A549 (cell line): ENCODE results near the gene IFT88.

Experiments used
- GATA3 ChIP-seq: IDR thresholded peaks from 2 replicates; pipeline ENCODE4 v1.6.1; 2012; ENCODE audit warnings: borderline replicate concordance
- TF ChIP-seq, protein P1 (sequence below): fragments of >200 bp; sonication (Bioruptor Twin); formaldehyde crosslinking; IDR thresholded peaks from 3 replicates; pipeline ENCODE4 v1.5.1; 2016
- TF ChIP-seq, protein P2 (sequence below): fragments of >200 bp; sonication (Bioruptor Twin); formaldehyde crosslinking; IDR thresholded peaks from 3 replicates; pipeline ENCODE4 v1.6.1; 2016

DNA sequence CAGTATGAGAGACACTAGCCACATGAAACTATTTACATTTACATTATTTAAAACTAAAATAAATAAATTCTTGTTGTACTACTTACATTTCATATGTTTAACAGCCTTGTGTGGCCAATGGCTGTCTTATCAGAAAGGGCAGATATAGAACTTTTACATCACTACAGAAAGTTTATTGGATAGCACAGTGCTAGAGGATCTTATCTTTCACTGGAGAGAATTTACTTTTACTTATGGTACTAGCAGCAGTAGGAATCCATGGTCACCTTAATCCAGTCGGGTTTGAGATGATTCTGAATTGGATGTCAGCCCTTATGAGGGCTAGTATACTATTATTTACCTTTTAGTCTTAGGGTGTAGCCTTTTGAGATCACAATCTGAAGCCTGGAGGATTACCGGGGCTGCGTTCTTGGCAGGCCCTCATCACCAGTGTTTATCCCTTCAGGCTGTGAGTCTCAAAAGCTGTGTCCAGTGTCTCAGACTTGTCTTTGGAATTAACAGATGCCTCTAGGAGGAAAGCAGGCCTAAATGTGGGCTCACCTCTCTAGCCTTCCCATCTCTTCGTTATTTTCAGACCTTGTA is 21.7 kb downstream of the IFT88 start:
- no peak for TF ChIP-seq GATA3
- TF ChIP-seq, protein P1, sequence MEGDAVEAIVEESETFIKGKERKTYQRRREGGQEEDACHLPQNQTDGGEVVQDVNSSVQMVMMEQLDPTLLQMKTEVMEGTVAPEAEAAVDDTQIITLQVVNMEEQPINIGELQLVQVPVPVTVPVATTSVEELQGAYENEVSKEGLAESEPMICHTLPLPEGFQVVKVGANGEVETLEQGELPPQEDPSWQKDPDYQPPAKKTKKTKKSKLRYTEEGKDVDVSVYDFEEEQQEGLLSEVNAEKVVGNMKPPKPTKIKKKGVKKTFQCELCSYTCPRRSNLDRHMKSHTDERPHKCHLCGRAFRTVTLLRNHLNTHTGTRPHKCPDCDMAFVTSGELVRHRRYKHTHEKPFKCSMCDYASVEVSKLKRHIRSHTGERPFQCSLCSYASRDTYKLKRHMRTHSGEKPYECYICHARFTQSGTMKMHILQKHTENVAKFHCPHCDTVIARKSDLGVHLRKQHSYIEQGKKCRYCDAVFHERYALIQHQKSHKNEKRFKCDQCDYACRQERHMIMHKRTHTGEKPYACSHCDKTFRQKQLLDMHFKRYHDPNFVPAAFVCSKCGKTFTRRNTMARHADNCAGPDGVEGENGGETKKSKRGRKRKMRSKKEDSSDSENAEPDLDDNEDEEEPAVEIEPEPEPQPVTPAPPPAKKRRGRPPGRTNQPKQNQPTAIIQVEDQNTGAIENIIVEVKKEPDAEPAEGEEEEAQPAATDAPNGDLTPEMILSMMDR, result no peak
- TF ChIP-seq, protein P2, sequence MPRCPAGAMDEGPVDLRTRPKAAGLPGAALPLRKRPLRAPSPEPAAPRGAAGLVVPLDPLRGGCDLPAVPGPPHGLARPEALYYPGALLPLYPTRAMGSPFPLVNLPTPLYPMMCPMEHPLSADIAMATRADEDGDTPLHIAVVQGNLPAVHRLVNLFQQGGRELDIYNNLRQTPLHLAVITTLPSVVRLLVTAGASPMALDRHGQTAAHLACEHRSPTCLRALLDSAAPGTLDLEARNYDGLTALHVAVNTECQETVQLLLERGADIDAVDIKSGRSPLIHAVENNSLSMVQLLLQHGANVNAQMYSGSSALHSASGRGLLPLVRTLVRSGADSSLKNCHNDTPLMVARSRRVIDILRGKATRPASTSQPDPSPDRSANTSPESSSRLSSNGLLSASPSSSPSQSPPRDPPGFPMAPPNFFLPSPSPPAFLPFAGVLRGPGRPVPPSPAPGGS, result no peak
